GM19099 (cell line): ENCODE results near the gene TASP1.

Experiments
- POLR2A ChIP-seq: IDR thresholded peaks from 3 replicates; pipeline ENCODE4 v1.6.1; 2011; ENCODE audit warnings: low read depth; ENCODE audit not compliant: insufficient read length; ENCODE audit errors: extremely low read depth

Gene TASP1

GRCh38 chr20:13432126-13432525, 206.6 kb downstream of the TASP1 start:
- TF ChIP-seq POLR2A = no peak

GRCh38 chr20:13430346-13431002, 208.3 kb downstream of the TASP1 start:
- no peak for TF ChIP-seq POLR2A

- no peak for TF ChIP-seq POLR2A
Measured at GRCh38 chr20:13428684-13429083, 210.0 kb downstream of the TASP1 start.

GRCh38 chr20:13426870-13427269, 211.9 kb downstream of the TASP1 start:
- no peak for TF ChIP-seq POLR2A

GRCh38 chr20:13425381-13426135, 213.2 kb downstream of the TASP1 start:
- no peak for TF ChIP-seq POLR2A

- TF ChIP-seq POLR2A = no peak
Measured at GRCh38 chr20:13424174-13424833, 214.4 kb downstream of the TASP1 start.

GRCh38 chr20:13423472-13424173, 215.1 kb downstream of the TASP1 start:
- TF ChIP-seq POLR2A = no peak

GRCh38 chr20:13422637-13423036, 216.1 kb downstream of the TASP1 start:
- no peak for TF ChIP-seq POLR2A

- no peak for TF ChIP-seq POLR2A
Measured at GRCh38 chr20:13420625-13421024, 218.1 kb downstream of the TASP1 start.

- TF ChIP-seq POLR2A = no peak
Measured at GRCh38 chr20:13419477-13419876, 219.3 kb downstream of the TASP1 start.

- TF ChIP-seq POLR2A = no peak
Measured at GRCh38 chr20:13418263-13419229, 220.2 kb downstream of the TASP1 start.

GRCh38 chr20:13416531-13416930, 222.2 kb downstream of the TASP1 start:
- TF ChIP-seq POLR2A = no peak

- no peak for TF ChIP-seq POLR2A
Measured at GRCh38 chr20:13412806-13413445, 225.8 kb downstream of the TASP1 start.

GRCh38 chr20:13404293-13404692, 234.4 kb downstream of the TASP1 start:
- TF ChIP-seq POLR2A = no peak
